AG04449 (cell line): Measurements from ENCODE around the gene NHS.

Experiments
- CTCF ChIA-PET: fragments of 350-600 bp; formaldehyde crosslinking; extraction: SDS; loops from one replicate; lab custom pipeline; 2021; ENCODE audit warnings: antibody characterized with exemption; lab: Yijun Ruan, JAX
- POLR2A ChIA-PET: fragments of 400-600, 350-600 bp; formaldehyde crosslinking; extraction: SDS; loops from one replicate; lab custom pipeline; 2020; ENCODE audit warnings: antibody characterized with exemption, inconsistent platforms; lab: Yijun Ruan, JAX
- DNase-seq: peaks from one replicate; pipeline ENCODE4 v3.0.0-alpha.2; 2010; ENCODE audit warnings: low read depth, low spot score
- H3K4me3 ChIP-seq: 2 replicates; pipeline ENCODE4 v1.5.1; 2011; ENCODE audit warnings: low read depth, mild to moderate bottlenecking, control low read depth, low read length
- TF ChIP-seq, protein P1 (sequence below): IDR thresholded peaks from one replicate; pipeline ENCODE4 v1.5.1; 2011; ENCODE audit warnings: mild to moderate bottlenecking, moderate library complexity, low read length, control low read depth, inconsistent platforms; ENCODE audit not compliant: insufficient read depth; ENCODE audit errors: missing control alignments

Gene NHS

DNA sequence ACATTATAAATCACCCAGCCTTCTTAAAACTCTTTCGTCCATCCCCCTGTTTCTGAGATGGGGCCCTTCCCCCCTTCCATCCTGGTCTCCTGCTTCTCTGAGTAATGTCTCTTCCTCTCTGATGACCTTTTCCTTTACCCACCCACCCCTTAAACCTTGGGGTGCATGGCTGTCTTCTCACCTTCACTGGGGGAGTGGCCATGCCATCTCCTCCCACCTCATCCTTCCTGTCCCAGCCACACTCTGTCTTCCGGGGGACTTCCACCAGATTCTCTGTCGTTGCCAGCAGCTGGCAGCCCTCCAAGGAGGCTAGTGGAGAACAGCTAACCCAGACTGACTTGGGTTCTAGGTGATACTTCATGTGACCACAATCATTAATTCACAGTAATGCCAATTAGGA lies 279.1 kb downstream of the NHS start:
- no peak overlapping the region for H3K4me3 ChIP-seq
- POLR2A ChIA-PET = no interaction called here
- TF ChIP-seq, protein P1, sequence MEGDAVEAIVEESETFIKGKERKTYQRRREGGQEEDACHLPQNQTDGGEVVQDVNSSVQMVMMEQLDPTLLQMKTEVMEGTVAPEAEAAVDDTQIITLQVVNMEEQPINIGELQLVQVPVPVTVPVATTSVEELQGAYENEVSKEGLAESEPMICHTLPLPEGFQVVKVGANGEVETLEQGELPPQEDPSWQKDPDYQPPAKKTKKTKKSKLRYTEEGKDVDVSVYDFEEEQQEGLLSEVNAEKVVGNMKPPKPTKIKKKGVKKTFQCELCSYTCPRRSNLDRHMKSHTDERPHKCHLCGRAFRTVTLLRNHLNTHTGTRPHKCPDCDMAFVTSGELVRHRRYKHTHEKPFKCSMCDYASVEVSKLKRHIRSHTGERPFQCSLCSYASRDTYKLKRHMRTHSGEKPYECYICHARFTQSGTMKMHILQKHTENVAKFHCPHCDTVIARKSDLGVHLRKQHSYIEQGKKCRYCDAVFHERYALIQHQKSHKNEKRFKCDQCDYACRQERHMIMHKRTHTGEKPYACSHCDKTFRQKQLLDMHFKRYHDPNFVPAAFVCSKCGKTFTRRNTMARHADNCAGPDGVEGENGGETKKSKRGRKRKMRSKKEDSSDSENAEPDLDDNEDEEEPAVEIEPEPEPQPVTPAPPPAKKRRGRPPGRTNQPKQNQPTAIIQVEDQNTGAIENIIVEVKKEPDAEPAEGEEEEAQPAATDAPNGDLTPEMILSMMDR = no peak
- no peak for DNase-seq
- CTCF ChIA-PET = no interaction called here

DNA sequence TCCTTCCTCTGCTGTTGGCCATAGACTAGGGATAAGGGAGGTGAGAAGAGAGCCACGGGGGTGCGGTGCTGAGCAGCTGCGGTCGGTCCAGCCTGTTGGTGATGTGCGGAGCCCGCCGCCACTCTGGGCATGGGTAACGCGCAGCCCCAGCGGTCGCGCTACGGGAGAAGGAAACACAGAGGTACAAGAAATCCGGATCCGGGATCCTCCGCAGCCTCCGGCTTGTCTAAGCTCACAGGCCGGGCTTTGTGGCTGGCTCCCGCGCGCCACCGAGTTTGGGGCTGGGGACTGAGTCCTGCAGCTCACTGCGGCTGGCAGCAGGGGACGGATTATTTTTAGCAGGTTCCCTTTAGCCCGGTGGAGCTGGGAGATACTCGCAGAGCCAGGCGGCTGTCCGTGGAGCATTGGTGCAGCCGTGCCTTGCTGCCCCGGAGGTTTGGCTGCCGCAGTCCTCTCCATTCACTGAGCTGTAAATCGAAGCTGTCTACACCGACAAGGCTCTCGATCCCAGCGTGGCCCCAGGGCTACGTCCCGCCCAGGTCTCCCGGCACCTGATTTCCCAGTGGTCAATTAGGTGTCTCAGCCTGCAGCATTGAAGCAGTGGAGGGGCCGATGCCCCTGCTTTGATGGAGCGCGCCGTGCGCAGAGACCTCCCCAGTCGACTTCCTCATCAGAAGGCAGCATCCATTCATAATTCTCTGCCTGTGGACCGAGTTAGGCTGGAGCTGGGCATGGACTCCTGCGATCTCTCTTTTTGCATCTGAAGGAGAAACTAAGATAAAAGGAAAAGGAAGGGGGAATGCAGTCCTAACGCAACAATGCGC lies 280.4 kb downstream of the NHS start:
- POLR2A ChIA-PET = no interaction called here
- peak overlapping the region; percentile 45 for H3K4me3 ChIP-seq
- TF ChIP-seq, protein P1 = no peak
- no peak for DNase-seq
- CTCF ChIA-PET = no interaction called here

DNA sequence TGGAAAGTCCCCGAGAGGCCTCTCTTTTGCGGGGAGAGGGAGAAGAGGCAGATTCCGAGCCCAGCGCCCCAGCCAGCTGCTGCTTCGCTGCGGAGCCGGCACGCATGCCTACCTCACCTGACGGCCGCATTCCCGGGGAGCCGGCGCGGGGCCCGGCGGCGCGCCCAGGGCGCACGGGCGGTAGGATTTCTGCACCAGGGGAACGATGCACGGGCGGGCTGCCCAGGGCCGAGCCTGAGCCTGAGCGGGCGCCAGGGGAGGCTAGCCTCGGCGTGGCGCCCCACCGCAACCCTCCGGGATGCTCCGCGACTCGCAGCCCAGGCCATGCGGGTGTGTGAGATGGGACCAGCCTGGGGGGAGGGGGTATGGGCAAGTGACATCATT lies 281.0 kb downstream of the NHS start:
- TF ChIP-seq, protein P1 = no peak
- no peak for DNase-seq
- CTCF ChIA-PET = no interaction called here
- peak overlapping the region; percentile 45 for H3K4me3 ChIP-seq
- POLR2A ChIA-PET = no interaction called here

DNA sequence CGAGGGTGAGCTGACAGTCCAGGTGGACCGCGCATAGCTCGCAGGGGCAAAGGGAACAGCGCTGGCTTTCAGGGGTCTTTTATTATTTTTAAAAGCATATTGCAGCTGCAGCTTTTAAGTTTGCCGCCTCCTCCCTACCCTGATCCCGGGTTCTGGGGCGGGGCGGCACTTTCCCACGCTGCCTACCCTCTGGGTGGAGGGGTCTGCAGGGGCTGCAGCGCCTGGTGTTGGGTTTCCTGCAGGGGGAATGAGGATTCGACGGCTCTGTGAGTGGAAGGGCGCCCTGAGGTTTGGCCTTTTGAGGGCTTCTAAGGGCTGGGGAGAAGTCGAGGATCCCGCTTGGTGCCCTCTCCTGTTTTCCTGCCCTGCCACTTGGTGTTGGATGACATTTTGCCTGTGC lies 281.6 kb downstream of the NHS start:
- DNase-seq = no peak
- H3K4me3 ChIP-seq = no peak overlapping the region
- ChIA-PET CTCF (no interaction called here), POLR2A (no interaction called here)
- TF ChIP-seq, protein P1 = no peak

DNA sequence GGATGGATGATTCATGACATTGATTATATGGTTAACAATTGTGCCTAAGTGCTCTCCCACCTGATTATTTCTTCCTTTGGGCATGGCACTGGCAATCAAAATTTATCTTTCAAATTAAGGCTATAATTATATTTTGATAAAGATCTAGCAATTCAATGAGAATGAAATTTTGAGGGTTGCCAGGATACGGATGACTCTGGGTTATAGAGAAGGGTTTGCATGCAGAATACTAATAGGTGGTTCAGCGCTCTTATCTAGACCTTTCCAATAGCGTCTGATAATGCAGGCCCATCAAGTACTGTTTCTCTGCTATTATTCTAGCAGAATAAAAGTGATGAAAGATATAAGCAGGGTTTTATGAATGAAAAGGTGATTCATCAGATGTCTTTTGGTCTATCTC lies 287.4 kb downstream of the NHS start:
- H3K4me3 ChIP-seq = no peak overlapping the region
- POLR2A ChIA-PET = no interaction called here
- TF ChIP-seq, protein P1 = no peak
- DNase-seq = no peak
- CTCF ChIA-PET = no interaction called here

DNA sequence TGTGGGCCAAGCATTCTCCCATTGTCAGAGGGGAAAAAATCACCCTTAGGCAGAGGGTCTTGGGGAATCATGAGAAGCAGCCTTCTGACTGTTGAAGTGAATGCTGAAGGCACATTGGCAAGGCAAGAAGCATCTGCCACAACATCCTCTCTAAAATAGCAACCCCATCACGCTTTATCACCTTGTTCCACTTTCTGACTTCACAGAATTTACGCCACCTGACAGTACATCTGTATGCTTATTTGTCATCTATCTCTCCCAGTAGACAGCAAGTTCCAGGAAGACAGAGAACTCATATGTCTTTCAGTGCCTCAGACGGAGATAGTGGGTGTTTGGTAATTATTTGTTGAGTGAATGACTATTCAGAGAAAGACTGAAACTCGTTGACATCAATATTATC lies 293.9 kb downstream of the NHS start:
- TF ChIP-seq, protein P1 = no peak
- CTCF ChIA-PET = no interaction called here
- DNase-seq = no peak
- H3K4me3 ChIP-seq = no peak overlapping the region
- POLR2A ChIA-PET = no interaction called here
